DOHH2 (cell line): ENCODE data around the gene ZNF236.

Experiments
- CTCF ChIP-seq: fragments of 200-600 bp; sonication (generic); IDR thresholded peaks from one replicate; pipeline ENCODE4 v1.5.1; 2014; ENCODE audit warnings: antibody characterized with exemption, mild to moderate bottlenecking, low read depth, low read length; ENCODE audit not compliant: poor library complexity, severe bottlenecking
- EZH2phosphoT487 ChIP-seq: fragments of 200-600 bp; sonication (generic); IDR thresholded peaks from 2 replicates; pipeline ENCODE4 v1.6.1; 2017; ENCODE audit warnings: borderline replicate concordance, mild to moderate bottlenecking, antibody characterized with exemption, low read length, moderate library complexity, mixed read lengths

DNA sequence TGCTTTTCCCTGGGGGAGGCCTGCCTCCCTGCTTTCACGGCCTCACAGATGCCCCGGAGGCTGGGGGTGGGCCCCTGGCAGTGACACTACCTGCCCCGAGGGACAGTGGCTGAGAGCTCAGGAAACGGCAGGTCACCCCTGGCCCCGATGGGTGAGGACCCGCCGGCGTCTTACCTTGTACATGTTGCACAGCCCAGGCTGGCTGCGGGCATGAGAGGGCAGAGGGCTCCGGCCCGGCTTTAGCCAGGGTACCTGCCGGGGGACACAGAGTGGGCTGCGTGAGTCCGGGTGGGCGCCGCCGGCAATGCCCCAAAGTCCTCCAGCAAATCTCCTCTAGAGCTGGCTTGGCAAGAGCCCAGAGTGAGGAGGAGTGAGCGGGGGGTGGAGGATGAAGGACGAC lies 187.3 kb downstream of the ZNF236 start:
- TF ChIP-seq CTCF (no peak), EZH2phosphoT487 (no peak)
